Prostate gland (tissue), 2 donors: Measurements from ENCODE around the gene KLHDC4. TPM values are rescaled to one million over a fixed set of nuclear protein-coding genes. Genes with fewer than 3 reads are reported as not detected.

Experiments
- DNase-seq: peaks from one replicate; pipeline ENCODE4 v3.0.0-alpha.2; 2019; ENCODE audit warnings: low spot score
- H3K27ac ChIP-seq, 2 donors: fragments of 200-600 bp; sonication (generic); 2 replicates each; pipeline ENCODE4 v1.5.1; 2017 to 2019
- H3K27me3 ChIP-seq: fragments of 200-600 bp; sonication (generic); replicated peaks from 2 replicates; pipeline ENCODE4 v1.5.1; 2019; ENCODE audit not compliant: insufficient read depth
- H3K36me3 ChIP-seq, 2 donors: fragments of 200-600 bp; sonication (generic); 1 replicate in 1 of 2; 2 replicates in 1 of 2; pipeline versions ENCODE4 v1.5.1 to v1.8.1; 2017 to 2019
- H3K4me1 ChIP-seq: fragments of 200-600 bp; sonication (generic); replicated peaks from 2 replicates; pipeline ENCODE4 v1.5.1; 2019
- H3K4me3 ChIP-seq, 2 donors: fragments of 200-600 bp; sonication (generic); 2 replicates each; pipeline ENCODE4 v1.5.1; 2017 to 2019
- H3K9me3 ChIP-seq: fragments of 200-600 bp; sonication (generic); 2 replicates; pipeline ENCODE4 v1.5.1; 2017
- POLR2A ChIP-seq: fragments of 450-650 bp; IDR thresholded peaks from one replicate; pipeline ENCODE4 v1.6.1; 2016; ENCODE audit warnings: antibody characterized with exemption, mild to moderate bottlenecking
- POLR2AphosphoS5 ChIP-seq: sonication (generic); formaldehyde crosslinking; IDR thresholded peaks from one replicate; pipeline ENCODE4 v1.6.1; 2017; ENCODE audit warnings: antibody characterized with exemption
- WGBS: methylation state at CpG from one replicate; pipeline ENCODE4 v1.1.5; 2018; 5-methylcytosine and 5-hydroxymethylcytosine counted together
- intact Hi-C: fragments of 100-400 bp; cut with DNase I; formaldehyde crosslinking; loops from one replicate; pipeline ENCODE4 v1.14.2; 2022
- total RNA-seq, 2 donors: library from RNA; depleted of rRNA; stranded (reverse); fragments of >200 nt; gene quantifications; one replicate each; pipeline ENCODE4 v1.1.0, GENCODE V29; 2016
- TF ChIP-seq, protein P1 (sequence below), 4 experiments: fragments of 200-600 bp in 2 of 4; fragments of 450-650 bp in 2 of 4; sonication (generic) in 2 of 4; IDR thresholded peaks; 1 replicate in 3 of 4; 2 replicates in 1 of 4; pipeline ENCODE4 v1.5.1; 2016 to 2019; ENCODE audit warnings: antibody characterized with exemption in 4 of 4, mild to moderate bottlenecking in 2 of 4, moderate library complexity in 2 of 4

The KLHDC4 gene
- total RNA-seq, 2 donors from 2014 or later: 28.2 to 56.4 TPM

GRCh38 chr16:87685766-87686165 lies 80.0 kb downstream of the KLHDC4 start:
- DNase-seq: no peak
- Histone ChIP-seq H3K9me3 (no peaks in the 10 kb centered on the region), H3K4me1 (no peaks in the 10 kb centered on the region), H3K27me3 (peaks cover 6% of the 10 kb centered on the region), H3K36me3 (no peaks in the 10 kb centered on the region), H3K4me3 (no peak overlapping the region), H3K27ac (no peak overlapping the region)
- intact Hi-C loops: no loop called here
- TF ChIP-seq POLR2AphosphoS5 (no peak), POLR2A (no peak)
- TF ChIP-seq, protein P1, sequence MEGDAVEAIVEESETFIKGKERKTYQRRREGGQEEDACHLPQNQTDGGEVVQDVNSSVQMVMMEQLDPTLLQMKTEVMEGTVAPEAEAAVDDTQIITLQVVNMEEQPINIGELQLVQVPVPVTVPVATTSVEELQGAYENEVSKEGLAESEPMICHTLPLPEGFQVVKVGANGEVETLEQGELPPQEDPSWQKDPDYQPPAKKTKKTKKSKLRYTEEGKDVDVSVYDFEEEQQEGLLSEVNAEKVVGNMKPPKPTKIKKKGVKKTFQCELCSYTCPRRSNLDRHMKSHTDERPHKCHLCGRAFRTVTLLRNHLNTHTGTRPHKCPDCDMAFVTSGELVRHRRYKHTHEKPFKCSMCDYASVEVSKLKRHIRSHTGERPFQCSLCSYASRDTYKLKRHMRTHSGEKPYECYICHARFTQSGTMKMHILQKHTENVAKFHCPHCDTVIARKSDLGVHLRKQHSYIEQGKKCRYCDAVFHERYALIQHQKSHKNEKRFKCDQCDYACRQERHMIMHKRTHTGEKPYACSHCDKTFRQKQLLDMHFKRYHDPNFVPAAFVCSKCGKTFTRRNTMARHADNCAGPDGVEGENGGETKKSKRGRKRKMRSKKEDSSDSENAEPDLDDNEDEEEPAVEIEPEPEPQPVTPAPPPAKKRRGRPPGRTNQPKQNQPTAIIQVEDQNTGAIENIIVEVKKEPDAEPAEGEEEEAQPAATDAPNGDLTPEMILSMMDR (IDR thresholded peaks at IDR 0.05): no peak
- 76% methylated on average over 13 of the region's 13 CpGs for WGBS

DNA sequence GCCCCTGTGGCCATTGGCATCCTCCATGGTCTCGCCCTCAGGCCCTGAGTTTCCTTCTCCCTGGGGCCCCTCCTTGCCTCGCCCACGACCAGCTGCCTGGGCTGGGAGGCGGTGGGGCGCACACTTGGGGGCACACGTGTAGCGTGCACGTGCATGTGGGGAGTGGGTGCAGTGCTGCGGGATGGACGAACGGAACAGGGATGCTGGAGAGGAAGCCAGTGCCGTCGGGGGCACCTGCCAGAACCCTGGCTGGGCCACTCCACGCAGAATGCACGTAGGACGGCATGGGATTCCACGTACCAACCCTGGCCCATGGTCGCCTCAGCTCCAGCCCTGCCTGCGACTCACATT lies 80.4 kb downstream of the KLHDC4 start:
- intact Hi-C loops: no loop called here
- no peaks in the 10 kb centered on the region for H3K9me3 ChIP-seq
- WGBS: 87% methylated on average over 19 of the region's 19 CpGs

GRCh38 chr16:87684711-87685404 lies 80.9 kb downstream of the KLHDC4 start:
- H3K4me3 ChIP-seq: no peak overlapping the region
- DNase-seq: no peak
- no peak overlapping the region for H3K27ac ChIP-seq
- H3K36me3 ChIP-seq: no peaks in the 10 kb centered on the region
- no peaks in the 10 kb centered on the region for H3K4me1 ChIP-seq
- no peak for TF ChIP-seq POLR2A
- TF ChIP-seq, protein P1 (IDR thresholded peaks at IDR 0.05): no peak
- TF ChIP-seq POLR2AphosphoS5: no peak
- H3K9me3 ChIP-seq: no peaks in the 10 kb centered on the region
- WGBS: 79% methylated on average over 28 of the region's 35 CpGs
- intact Hi-C loops: no loop called here
- peaks cover 4% of the 10 kb centered on the region for H3K27me3 ChIP-seq

More for the DNA sequence above, 80.4 kb downstream of the KLHDC4 start:
- Histone ChIP-seq H3K27ac (no peak overlapping the region), H3K4me1 (no peaks in the 10 kb centered on the region), H3K27me3 (peaks cover 6% of the 10 kb centered on the region), H3K4me3 (no peak overlapping the region), H3K36me3 (no peaks in the 10 kb centered on the region)
- no peak for DNase-seq
- TF ChIP-seq, protein P1 (IDR thresholded peaks at IDR 0.05): no peak
- TF ChIP-seq POLR2AphosphoS5 (no peak), POLR2A (no peak)

GRCh38 chr16:87684106-87684677 lies 81.6 kb downstream of the KLHDC4 start:
- peaks cover 4% of the 10 kb centered on the region for H3K27me3 ChIP-seq
- no peak for DNase-seq
- intact Hi-C loops: no loop called here
- H3K4me3 ChIP-seq: no peak overlapping the region
- H3K27ac ChIP-seq: no peak overlapping the region
- H3K9me3 ChIP-seq: no peaks in the 10 kb centered on the region
- WGBS: 50% methylated on average over 22 of the region's 24 CpGs
- TF ChIP-seq POLR2AphosphoS5 (no peak), POLR2A (no peak)
- TF ChIP-seq, protein P1 (IDR thresholded peaks at IDR 0.05): no peak
- no peaks in the 10 kb centered on the region for H3K4me1 ChIP-seq
- H3K36me3 ChIP-seq: no peaks in the 10 kb centered on the region
